HL-60 (cell line): Measurements from ENCODE around the gene PAQR3.

Experiments
- DNase-seq, 2 experiments: peaks; one replicate each; pipeline ENCODE4 v3.0.0-alpha.2; 2010 to 2020; ENCODE audit warnings: low read depth in 1 of 2, low spot score in 1 of 2
- H3K27ac ChIP-seq: fragments of 250-450 bp; sonication (Bioruptor Pico); replicated peaks from 2 replicates; pipeline ENCODE4 v1.5.1; 2020; ENCODE audit warnings: mild to moderate bottlenecking, moderate library complexity
- H3K27me3 ChIP-seq: fragments of 250-450 bp; sonication (Bioruptor Pico); 2 replicates; pipeline ENCODE4 v1.5.1; 2021; ENCODE audit warnings: mild to moderate bottlenecking, moderate library complexity; ENCODE audit not compliant: insufficient read depth, poor library complexity, severe bottlenecking
- H3K4me3 ChIP-seq: replicated peaks from 2 replicates; pipeline ENCODE4 v1.5.1; 2011; ENCODE audit warnings: mild to moderate bottlenecking, control low read depth, low read length; ENCODE audit not compliant: insufficient read depth
- CTCF ChIP-seq: IDR thresholded peaks from one replicate; pipeline ENCODE4 v1.5.1; 2011; ENCODE audit warnings: low read length, control low read depth, inconsistent platforms; ENCODE audit not compliant: insufficient read depth
- GABPA ChIP-seq: IDR thresholded peaks from 2 replicates; pipeline ENCODE4 v1.6.1; 2012; ENCODE audit warnings: low read depth
- POLR2AphosphoS5 ChIP-seq: IDR thresholded peaks from 2 replicates; pipeline ENCODE4 v1.6.1; 2012; ENCODE audit warnings: low read depth
- SPI1 ChIP-seq: IDR thresholded peaks from 2 replicates; pipeline ENCODE4 v1.6.1; 2012; ENCODE audit warnings: low read depth, mild to moderate bottlenecking, borderline replicate concordance
- TF ChIP-seq, protein P1 (sequence below): IDR thresholded peaks from 2 replicates; pipeline ENCODE4 v1.6.1; 2012; ENCODE audit warnings: low read depth; ENCODE audit not compliant: insufficient replicate concordance

PAQR3 gene

DNA sequence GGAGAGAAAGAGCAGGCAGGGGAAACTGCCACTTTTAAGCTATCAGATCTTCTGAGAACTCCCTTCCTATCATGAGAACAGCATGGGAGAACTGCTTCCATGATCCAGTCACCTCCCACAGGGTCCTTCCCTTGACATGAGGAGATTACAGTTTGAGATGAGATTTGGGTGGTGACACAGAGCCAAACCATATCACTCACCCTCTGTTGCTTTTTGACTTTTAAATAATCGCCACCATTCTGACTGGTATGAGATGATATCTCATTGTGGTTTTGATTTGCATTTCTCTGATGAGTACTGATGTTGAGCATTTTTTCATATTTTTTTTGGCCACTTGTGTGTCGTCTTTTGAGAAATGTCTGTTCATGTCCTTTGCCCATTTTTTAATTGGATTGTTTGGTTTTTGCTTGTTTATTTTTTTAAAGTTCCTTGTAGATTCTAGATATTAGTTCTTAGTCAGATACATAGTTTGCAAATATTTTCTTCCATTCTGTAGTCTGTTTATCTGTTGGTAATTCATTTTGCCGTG lies 6.5 kb upstream of the PAQR3 start:
- TF ChIP-seq POLR2AphosphoS5, result no peak
- no peak for TF ChIP-seq CTCF
- TF ChIP-seq, protein P1, sequence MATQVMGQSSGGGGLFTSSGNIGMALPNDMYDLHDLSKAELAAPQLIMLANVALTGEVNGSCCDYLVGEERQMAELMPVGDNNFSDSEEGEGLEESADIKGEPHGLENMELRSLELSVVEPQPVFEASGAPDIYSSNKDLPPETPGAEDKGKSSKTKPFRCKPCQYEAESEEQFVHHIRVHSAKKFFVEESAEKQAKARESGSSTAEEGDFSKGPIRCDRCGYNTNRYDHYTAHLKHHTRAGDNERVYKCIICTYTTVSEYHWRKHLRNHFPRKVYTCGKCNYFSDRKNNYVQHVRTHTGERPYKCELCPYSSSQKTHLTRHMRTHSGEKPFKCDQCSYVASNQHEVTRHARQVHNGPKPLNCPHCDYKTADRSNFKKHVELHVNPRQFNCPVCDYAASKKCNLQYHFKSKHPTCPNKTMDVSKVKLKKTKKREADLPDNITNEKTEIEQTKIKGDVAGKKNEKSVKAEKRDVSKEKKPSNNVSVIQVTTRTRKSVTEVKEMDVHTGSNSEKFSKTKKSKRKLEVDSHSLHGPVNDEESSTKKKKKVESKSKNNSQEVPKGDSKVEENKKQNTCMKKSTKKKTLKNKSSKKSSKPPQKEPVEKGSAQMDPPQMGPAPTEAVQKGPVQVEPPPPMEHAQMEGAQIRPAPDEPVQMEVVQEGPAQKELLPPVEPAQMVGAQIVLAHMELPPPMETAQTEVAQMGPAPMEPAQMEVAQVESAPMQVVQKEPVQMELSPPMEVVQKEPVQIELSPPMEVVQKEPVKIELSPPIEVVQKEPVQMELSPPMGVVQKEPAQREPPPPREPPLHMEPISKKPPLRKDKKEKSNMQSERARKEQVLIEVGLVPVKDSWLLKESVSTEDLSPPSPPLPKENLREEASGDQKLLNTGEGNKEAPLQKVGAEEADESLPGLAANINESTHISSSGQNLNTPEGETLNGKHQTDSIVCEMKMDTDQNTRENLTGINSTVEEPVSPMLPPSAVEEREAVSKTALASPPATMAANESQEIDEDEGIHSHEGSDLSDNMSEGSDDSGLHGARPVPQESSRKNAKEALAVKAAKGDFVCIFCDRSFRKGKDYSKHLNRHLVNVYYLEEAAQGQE, result no peak
- no peak for TF ChIP-seq SPI1
- TF ChIP-seq GABPA, result no peak
- no peaks in the 10 kb centered on the region for H3K27me3 ChIP-seq
- DNase-seq, result no peak
- H3K27ac ChIP-seq, result no peak overlapping the region
- no peak overlapping the region for H3K4me3 ChIP-seq

- Histone ChIP-seq H3K27ac (no peak overlapping the region), H3K4me3 (no peak overlapping the region), H3K27me3 (no peaks in the 10 kb centered on the region)
- TF ChIP-seq SPI1 (no peak), CTCF (no peak), POLR2AphosphoS5 (no peak), GABPA (no peak)
- TF ChIP-seq, protein P1, result no peak
- DNase-seq, result no peak
Measured at GRCh38 chr4:78944381-78944780, 5.1 kb upstream of the PAQR3 start.

DNA sequence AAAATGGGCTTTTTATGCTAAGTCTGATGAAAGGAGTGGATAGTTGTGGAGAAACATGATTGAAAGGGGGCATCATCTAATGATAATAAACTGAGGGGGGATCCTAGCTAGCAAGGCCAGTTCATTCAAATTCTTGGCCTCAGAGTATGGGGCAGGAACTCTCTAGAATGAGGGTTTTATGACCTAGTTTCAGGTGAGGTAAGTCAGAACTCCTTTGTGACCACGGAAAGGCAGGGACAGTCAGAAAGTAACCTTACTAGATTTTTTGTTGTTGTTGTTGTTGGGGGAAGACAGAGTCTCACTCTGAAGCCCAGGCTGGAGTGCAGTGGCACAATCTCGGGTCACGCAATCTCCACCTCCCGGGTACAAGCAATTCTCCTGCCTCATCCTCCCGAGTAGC lies 1.5 kb upstream of the PAQR3 start:
- no peak for DNase-seq
- no peak overlapping the region for H3K4me3 ChIP-seq
- H3K27me3 ChIP-seq, result no peaks in the 10 kb centered on the region
- H3K27ac ChIP-seq, result no peak overlapping the region
- no peak for TF ChIP-seq GABPA

- H3K4me3 ChIP-seq, result peak overlapping the region; percentile 97
- peak overlapping the region; percentile 68 for H3K27ac ChIP-seq
- no peak for DNase-seq
- TF ChIP-seq CTCF, result no peak
- TF ChIP-seq, protein P1, result no peak
- TF ChIP-seq POLR2AphosphoS5, result no peak
- TF ChIP-seq SPI1, result no peak
- TF ChIP-seq GABPA, result no peak
- H3K27me3 ChIP-seq, result no peaks in the 10 kb centered on the region
Measured at GRCh38 chr4:78939667-78940008, 400 bp upstream of the PAQR3 start.
